ENCODE results near the gene C3orf49.

C3orf49 gene

GRCh38 chr3:63849175-63849574 lies 30.1 kb downstream of the C3orf49 start:
- DNase-seq (ENCODE audit: low read depth in 2 of 2), result no peak

- DNase-seq (ENCODE audit: low read depth in 2 of 2), result no peak
Observed at GRCh38 chr3:63851287-63851686, 32.2 kb downstream of the C3orf49 start.

GRCh38 chr3:63853106-63853505 lies 34.0 kb downstream of the C3orf49 start:
- DNase-seq (ENCODE audit: low read depth in 2 of 2), result no peak

GRCh38 chr3:63855333-63855940 lies 36.3 kb downstream of the C3orf49 start:
- DNase-seq (ENCODE audit: low read depth in 2 of 2), result no peak

- DNase-seq (ENCODE audit: low read depth in 2 of 2), result no peak
Observed at GRCh38 chr3:63857311-63857710, 38.2 kb downstream of the C3orf49 start.

- DNase-seq (ENCODE audit: low read depth in 2 of 2), result no peak
Observed at GRCh38 chr3:63860776-63861175, 41.7 kb downstream of the C3orf49 start.

- DNase-seq (ENCODE audit: low read depth in 2 of 2), result no peak
Observed at GRCh38 chr3:63861306-63861705, 42.2 kb downstream of the C3orf49 start.

- DNase-seq (ENCODE audit: low read depth in 2 of 2), result no peak
Observed at GRCh38 chr3:63862804-63863149, 43.7 kb downstream of the C3orf49 start.

GRCh38 chr3:63863150-63864007 lies 44.3 kb downstream of the C3orf49 start, which contains the start of the genes ATXN7 and THOC7:
Gene ATXN7 (plus strand): TSS chr3:63863867. CDS start chr3:63912599, 48,732 bp downstream.
Gene THOC7 (minus strand): TSS chr3:63863805. CDS start chr3:63863790, 15 bp downstream.
- peak; percentile 37 to 55 for DNase-seq (ENCODE audit: low read depth in 2 of 2)

- DNase-seq (ENCODE audit: low read depth in 2 of 2), result peak; percentile 25 to 28
Observed at GRCh38 chr3:63864008-63864964, 45.2 kb downstream of the C3orf49 start.

- DNase-seq (ENCODE audit: low read depth in 2 of 2), result no peak
Observed at GRCh38 chr3:63864965-63865327, 45.8 kb downstream of the C3orf49 start.

- DNase-seq (ENCODE audit: low read depth in 2 of 2), result no peak
Observed at GRCh38 chr3:63867225-63867624, 48.1 kb downstream of the C3orf49 start.

GRCh38 chr3:63869940-63870614 lies 51.0 kb downstream of the C3orf49 start:
- no peak for DNase-seq (ENCODE audit: low read depth in 2 of 2)

GRCh38 chr3:63870615-63871005 lies 51.5 kb downstream of the C3orf49 start:
- DNase-seq (ENCODE audit: low read depth in 2 of 2), result no peak

GRCh38 chr3:63872135-63872924 lies 53.2 kb downstream of the C3orf49 start:
- DNase-seq (ENCODE audit: low read depth in 2 of 2), result no peak

- no peak for DNase-seq (ENCODE audit: low read depth in 2 of 2)
Observed at GRCh38 chr3:63874769-63875168, 55.7 kb downstream of the C3orf49 start.

GRCh38 chr3:63875510-63875909 lies 56.4 kb downstream of the C3orf49 start:
- DNase-seq (ENCODE audit: low read depth in 2 of 2), result no peak

- no peak for DNase-seq (ENCODE audit: low read depth in 2 of 2)
Observed at GRCh38 chr3:63876260-63876659, 57.2 kb downstream of the C3orf49 start.

GRCh38 chr3:63877737-63878393 lies 58.8 kb downstream of the C3orf49 start:
- no peak for DNase-seq (ENCODE audit: low read depth in 2 of 2)

GRCh38 chr3:63878394-63879060 lies 59.4 kb downstream of the C3orf49 start:
- no peak for DNase-seq (ENCODE audit: low read depth in 2 of 2)
